DOHH2 (cell line): ENCODE results near the gene ADGRG7.

Experiments used
- H3F3A ChIP-seq: fragments of 200-600 bp; sonication (generic), shearing (Covaris generic); 2 replicates; pipeline ENCODE4 v1.6.0; 2016; ENCODE audit warnings: antibody characterized with exemption, mild to moderate bottlenecking; ENCODE audit not compliant: control insufficient read depth, insufficient read depth
- H3K27ac ChIP-seq: fragments of 200-600 bp; sonication (generic); 2 replicates; pipeline ENCODE4 v1.5.1; 2014; ENCODE audit warnings: low read depth, mild to moderate bottlenecking, low read length, moderate library complexity
- H3K27me3 ChIP-seq: fragments of 200-600 bp; sonication (generic); 2 replicates; pipeline ENCODE4 v1.6.1; 2014; ENCODE audit warnings: mild to moderate bottlenecking, low read length, mixed read lengths; ENCODE audit not compliant: control insufficient read depth
- H3K36me3 ChIP-seq: fragments of 200-600 bp; sonication (generic); 2 replicates; pipeline ENCODE4 v1.6.1; 2014; ENCODE audit warnings: mild to moderate bottlenecking, low read length, moderate library complexity, mixed read lengths; ENCODE audit not compliant: control insufficient read depth
- H3K4me1 ChIP-seq: fragments of 200-600 bp; sonication (generic); 2 replicates; pipeline ENCODE4 v1.6.1; 2014; ENCODE audit warnings: mild to moderate bottlenecking, low read length, mixed read lengths; ENCODE audit not compliant: control insufficient read depth
- H3K4me2 ChIP-seq: fragments of 200-600 bp; sonication (generic); 2 replicates; pipeline ENCODE4 v1.6.0; 2014; ENCODE audit warnings: mild to moderate bottlenecking, low read length, moderate library complexity
- H3K4me3 ChIP-seq: fragments of 200-600 bp; sonication (generic); 2 replicates; pipeline ENCODE4 v1.5.1; 2014; ENCODE audit warnings: mild to moderate bottlenecking, low read length, mixed read lengths
- H3K79me2 ChIP-seq: fragments of 200-600 bp; sonication (generic); 2 replicates; pipeline ENCODE4 v1.6.1; 2014; ENCODE audit warnings: mild to moderate bottlenecking, low read length, mixed read lengths; ENCODE audit not compliant: control insufficient read depth
- H3K9me2 ChIP-seq: fragments of 200-600 bp; sonication (generic); replicated peaks from 2 replicates; pipeline ENCODE4 v1.6.1; 2014; ENCODE audit warnings: mild to moderate bottlenecking, low read length, mixed read lengths; ENCODE audit not compliant: control insufficient read depth
- H3K9me3 ChIP-seq: fragments of 200-600 bp; sonication (generic); 2 replicates; pipeline ENCODE4 v1.6.1; 2014; ENCODE audit warnings: antibody characterized with exemption, low read length, mixed read lengths; ENCODE audit not compliant: control insufficient read depth, insufficient read depth
- H4K20me1 ChIP-seq: fragments of 200-600 bp; sonication (generic); 2 replicates; pipeline ENCODE4 v1.6.0; 2014; ENCODE audit warnings: low read depth, mild to moderate bottlenecking, antibody characterized with exemption, low read length, moderate library complexity; ENCODE audit not compliant: control insufficient read depth, insufficient read depth
- EZH2phosphoT487 ChIP-seq: fragments of 200-600 bp; sonication (generic); IDR thresholded peaks from 2 replicates; pipeline ENCODE4 v1.6.1; 2017; ENCODE audit warnings: borderline replicate concordance, mild to moderate bottlenecking, antibody characterized with exemption, low read length, moderate library complexity, mixed read lengths
- TF ChIP-seq, protein P1 (sequence below): fragments of 200-600 bp; sonication (generic); IDR thresholded peaks from one replicate; pipeline ENCODE4 v1.5.1; 2014; ENCODE audit warnings: antibody characterized with exemption, mild to moderate bottlenecking, low read depth, low read length; ENCODE audit not compliant: poor library complexity, severe bottlenecking

Gene ADGRG7

DNA sequence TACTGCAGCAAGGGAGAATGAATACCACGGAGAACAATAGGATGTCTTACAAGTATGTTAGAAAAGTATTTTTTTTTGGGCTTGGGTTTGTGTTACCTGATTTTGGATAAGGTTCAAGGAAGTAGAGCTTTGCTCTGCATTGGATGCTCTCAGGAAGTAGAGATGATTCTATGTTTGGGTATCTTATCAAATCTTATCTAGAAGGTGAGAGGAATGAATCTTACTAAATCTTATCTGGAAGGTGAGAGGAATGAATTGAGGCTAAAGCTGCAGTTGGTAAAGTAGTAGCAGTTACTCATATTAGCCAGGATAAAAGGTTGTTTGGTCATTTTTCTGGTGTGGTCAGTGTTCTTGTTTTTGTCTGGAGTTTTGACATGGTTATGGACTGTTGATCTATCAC, 117.3 kb downstream of the ADGRG7 start:
- Histone ChIP-seq H3K36me3 (peaks cover 65% of the 10 kb centered on the region), H3K9me3 (no peaks in the 10 kb centered on the region), H3K27me3 (no peaks in the 10 kb centered on the region), H3K9me2 (no peaks in the 10 kb centered on the region), H3K79me2 (peaks cover 6% of the 10 kb centered on the region; the same call in 1 of the 2 replicates), H3K4me2 (no peak overlapping the region), H4K20me1 (no peaks in the 10 kb centered on the region), H3K27ac (no peak overlapping the region), H3K4me1 (no peaks in the 10 kb centered on the region), H3K4me3 (no peak overlapping the region), H3F3A (no peaks in the 10 kb centered on the region)
- TF ChIP-seq EZH2phosphoT487 = no peak
- TF ChIP-seq, protein P1, sequence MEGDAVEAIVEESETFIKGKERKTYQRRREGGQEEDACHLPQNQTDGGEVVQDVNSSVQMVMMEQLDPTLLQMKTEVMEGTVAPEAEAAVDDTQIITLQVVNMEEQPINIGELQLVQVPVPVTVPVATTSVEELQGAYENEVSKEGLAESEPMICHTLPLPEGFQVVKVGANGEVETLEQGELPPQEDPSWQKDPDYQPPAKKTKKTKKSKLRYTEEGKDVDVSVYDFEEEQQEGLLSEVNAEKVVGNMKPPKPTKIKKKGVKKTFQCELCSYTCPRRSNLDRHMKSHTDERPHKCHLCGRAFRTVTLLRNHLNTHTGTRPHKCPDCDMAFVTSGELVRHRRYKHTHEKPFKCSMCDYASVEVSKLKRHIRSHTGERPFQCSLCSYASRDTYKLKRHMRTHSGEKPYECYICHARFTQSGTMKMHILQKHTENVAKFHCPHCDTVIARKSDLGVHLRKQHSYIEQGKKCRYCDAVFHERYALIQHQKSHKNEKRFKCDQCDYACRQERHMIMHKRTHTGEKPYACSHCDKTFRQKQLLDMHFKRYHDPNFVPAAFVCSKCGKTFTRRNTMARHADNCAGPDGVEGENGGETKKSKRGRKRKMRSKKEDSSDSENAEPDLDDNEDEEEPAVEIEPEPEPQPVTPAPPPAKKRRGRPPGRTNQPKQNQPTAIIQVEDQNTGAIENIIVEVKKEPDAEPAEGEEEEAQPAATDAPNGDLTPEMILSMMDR = no peak

DNA sequence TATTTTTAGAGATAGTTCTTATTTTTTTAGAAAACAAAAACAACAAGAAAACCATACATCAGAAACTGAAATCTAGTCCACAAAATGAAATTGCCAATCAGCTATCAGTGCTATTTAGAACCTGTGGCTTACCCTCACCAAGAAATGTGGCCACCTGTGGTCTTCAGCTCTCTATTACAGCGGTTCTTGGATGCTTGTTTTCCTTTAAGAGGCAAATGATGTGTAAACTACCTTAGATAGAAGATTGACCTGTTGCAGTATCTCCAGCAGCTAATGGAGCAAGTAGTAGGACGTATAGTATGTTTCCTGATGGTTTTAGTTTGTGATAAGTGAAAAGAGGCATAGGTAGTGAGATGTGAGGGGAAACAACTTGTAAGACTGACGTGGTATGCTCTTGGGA, 121.1 kb downstream of the ADGRG7 start:
- no peak for TF ChIP-seq EZH2phosphoT487
- TF ChIP-seq, protein P1 = no peak
- no peak overlapping the region for H3K27ac ChIP-seq

GRCh38 chr3:100732435-100732834, 123.0 kb downstream of the ADGRG7 start:
- peaks cover 3% of the 10 kb centered on the region; the same call in 1 of the 2 replicates for H3K79me2 ChIP-seq

More for the DNA sequence above, 121.1 kb downstream of the ADGRG7 start:
- H3K4me1 ChIP-seq = no peaks in the 10 kb centered on the region
- H3F3A ChIP-seq = no peaks in the 10 kb centered on the region
- no peak overlapping the region for H3K4me3 ChIP-seq
- no peaks in the 10 kb centered on the region for H3K27me3 ChIP-seq
- peaks cover 6% of the 10 kb centered on the region; the same call in 1 of the 2 replicates for H3K79me2 ChIP-seq
- H3K9me2 ChIP-seq = no peaks in the 10 kb centered on the region
- no peaks in the 10 kb centered on the region for H3K9me3 ChIP-seq
- H3K36me3 ChIP-seq = peaks cover 67% of the 10 kb centered on the region
- H4K20me1 ChIP-seq = no peaks in the 10 kb centered on the region; the same call in 1 of the 2 replicates
- no peak overlapping the region for H3K4me2 ChIP-seq

More at GRCh38 chr3:100732435-100732834, 123.0 kb downstream of the ADGRG7 start:
- Histone ChIP-seq H3K4me2 (no peak overlapping the region), H3K9me2 (no peaks in the 10 kb centered on the region), H3K9me3 (no peaks in the 10 kb centered on the region), H3K27ac (no peak overlapping the region), H3K36me3 (peaks cover 69% of the 10 kb centered on the region), H3K4me1 (no peaks in the 10 kb centered on the region), H3F3A (no peaks in the 10 kb centered on the region), H3K4me3 (no peak overlapping the region), H3K27me3 (no peaks in the 10 kb centered on the region), H4K20me1 (no peaks in the 10 kb centered on the region; the same call in none of the 2 replicates)
- no peak for TF ChIP-seq EZH2phosphoT487
- TF ChIP-seq, protein P1 = no peak
